ENCODE measurements around the gene KDM4B. TPM values are rescaled to one million over a fixed set of nuclear protein-coding genes. Genes with fewer than 3 reads are reported as not detected.

KDM4B gene
- total and polyA plus RNA-seq, 7 donors = 7.2 to 46.5 (median 21.4) TPM

- H3K36me3 ChIP-seq = peaks cover 0 to 43% (median 5%) of the 10 kb centered on the region in 4 donors
- H3K27me3 ChIP-seq = no peaks in the 10 kb centered on the region
- H3K4me3 ChIP-seq = no peak overlapping the region
- no peak overlapping the region for H3K27ac ChIP-seq
- 96 to 97% methylated on average over 4 of the region's 4 CpGs for WGBS, 2 donors
- H3K9me3 ChIP-seq = peaks cover 0 to 4% (median under 1%) of the 10 kb centered on the region in 4 donors
- intact Hi-C loops (cut with DNase I) = no loop called here
- TF ChIP-seq EP300 (IDR thresholded peaks at IDR 0.05) = no peak
- no peak for TF ChIP-seq CTCF (IDR thresholded peaks at IDR 0.05)
- TF ChIP-seq POLR2AphosphoS5 (IDR thresholded peaks at IDR 0.05) = no peak
- no peak for TF ChIP-seq POLR2A (IDR thresholded peaks at IDR 0.05)
- DNase-seq = no peak
- no peaks in the 10 kb centered on the region for H3K4me1 ChIP-seq
These were observed 93.9 kb downstream of the KDM4B start for GRCh38 chr19:5062799-5063198.

DNA sequence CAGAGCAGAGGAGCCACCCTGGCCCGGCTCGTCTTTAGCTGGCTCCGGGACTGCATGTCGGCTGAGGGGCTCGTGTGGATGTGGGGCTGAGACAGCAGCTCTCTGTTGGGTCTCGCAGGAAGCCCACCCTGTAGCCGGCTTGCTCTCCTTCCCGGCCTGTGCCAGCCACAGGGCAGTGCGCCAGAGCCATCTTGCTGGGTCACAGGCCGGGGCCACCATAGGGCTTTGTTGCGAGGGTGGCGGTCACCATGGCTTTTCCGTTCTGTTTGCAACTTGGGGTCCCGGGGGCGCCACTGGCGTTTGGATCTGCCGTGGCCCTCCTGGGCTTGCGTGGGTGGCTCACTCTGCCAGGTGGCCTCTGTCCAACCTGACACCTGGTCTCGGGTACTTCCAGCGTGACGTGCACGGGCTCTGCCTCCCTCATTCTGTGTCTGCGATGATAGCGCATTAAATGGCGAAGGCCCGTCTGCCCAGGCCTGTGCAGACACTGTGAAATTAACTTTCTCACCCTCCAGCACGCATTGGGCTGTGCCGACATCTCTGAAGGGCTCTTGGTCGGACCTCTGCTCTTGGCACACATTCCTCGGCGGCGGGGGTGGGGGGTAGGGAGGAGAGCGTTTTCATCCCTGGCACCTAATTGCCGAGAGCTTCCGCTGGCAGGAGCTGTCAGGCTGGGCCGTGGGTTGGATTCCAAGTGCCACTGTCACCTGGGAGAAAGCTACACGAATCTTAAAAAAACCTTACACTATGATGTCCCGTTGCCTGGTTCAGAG, 95.1 kb downstream of the KDM4B start:
- peaks cover 0 to 41% (median 5%) of the 10 kb centered on the region in 4 donors for H3K36me3 ChIP-seq
- H3K9me3 ChIP-seq = peaks cover 0 to 4% (median under 1%) of the 10 kb centered on the region in 4 donors
- WGBS, 2 donors = 96 to 97% methylated on average over 38 of the region's 38 CpGs
- TF ChIP-seq EP300 (IDR thresholded peaks at IDR 0.05) (no peak), POLR2AphosphoS5 (IDR thresholded peaks at IDR 0.05) (no peak), CTCF (IDR thresholded peaks at IDR 0.05) (no peak), POLR2A (IDR thresholded peaks at IDR 0.05) (no peak)
- H3K4me1 ChIP-seq = no peaks in the 10 kb centered on the region
- no peak for DNase-seq
- no peak overlapping the region for H3K27ac ChIP-seq
- no peak overlapping the region for H3K4me3 ChIP-seq
- intact Hi-C loops (cut with DNase I) = no loop called here
- no peaks in the 10 kb centered on the region for H3K27me3 ChIP-seq

- no peak for DNase-seq
These were observed 96.0 kb downstream of the KDM4B start for GRCh38 chr19:5064896-5065295.

DNA sequence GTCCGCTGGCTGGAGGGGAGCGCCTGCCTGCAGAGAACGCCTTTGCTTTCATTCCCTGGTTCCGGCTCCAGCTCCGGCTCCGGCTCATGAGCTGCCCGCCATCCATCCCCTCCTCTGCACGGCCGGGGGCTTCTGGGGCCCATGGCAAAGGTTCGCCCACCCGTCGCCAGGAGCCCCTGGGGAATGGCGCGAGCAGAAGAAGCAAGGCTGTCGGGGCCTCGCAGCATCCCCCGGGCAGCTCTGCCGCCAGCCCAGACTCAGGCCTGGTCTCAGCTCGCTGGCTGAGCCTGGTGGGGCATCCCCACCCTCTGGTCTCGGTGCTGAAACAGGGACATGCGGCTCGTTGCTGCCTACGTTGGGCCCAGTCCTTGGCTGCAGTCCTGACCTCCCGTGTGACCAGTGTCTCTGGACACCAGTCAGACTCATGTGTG, 96.8 kb downstream of the KDM4B start:
- peaks cover 0 to 4% (median under 1%) of the 10 kb centered on the region in 4 donors for H3K9me3 ChIP-seq
- H3K4me1 ChIP-seq = no peaks in the 10 kb centered on the region
- TF ChIP-seq CTCF (IDR thresholded peaks at IDR 0.05) (no peak), POLR2A (IDR thresholded peaks at IDR 0.05) (no peak), POLR2AphosphoS5 (IDR thresholded peaks at IDR 0.05) (no peak), EP300 (IDR thresholded peaks at IDR 0.05) (no peak)
- no peaks in the 10 kb centered on the region for H3K27me3 ChIP-seq
- no peak overlapping the region for H3K27ac ChIP-seq
- H3K4me3 ChIP-seq = no peak overlapping the region
- H3K36me3 ChIP-seq = peaks cover 0 to 46% (median 5%) of the 10 kb centered on the region in 4 donors
- WGBS, 2 donors = 93 to 95% methylated on average over 24 of the region's 24 CpGs
- intact Hi-C loops (cut with DNase I) = no loop called here
- DNase-seq = no peak

More at GRCh38 chr19:5064896-5065295, 96.0 kb downstream of the KDM4B start:
- Histone ChIP-seq H3K27me3 (no peaks in the 10 kb centered on the region), H3K4me3 (no peak overlapping the region), H3K9me3 (peaks cover 0 to 4% (median under 1%) of the 10 kb centered on the region in 4 donors), H3K4me1 (no peaks in the 10 kb centered on the region), H3K36me3 (peaks cover 0 to 41% (median 5%) of the 10 kb centered on the region in 4 donors), H3K27ac (no peak overlapping the region)
- 91 to 92% methylated on average over 19 of the region's 19 CpGs for WGBS, 2 donors
- TF ChIP-seq POLR2A (IDR thresholded peaks at IDR 0.05) (no peak), EP300 (IDR thresholded peaks at IDR 0.05) (no peak), CTCF (IDR thresholded peaks at IDR 0.05) (no peak)
- intact Hi-C loops (cut with DNase I) = no loop called here
